Heart left ventricle (tissue), 13 donors: ENCODE results near the gene PPIG.
"Not testable (repeated sequence)": the region's sequence is repeated elsewhere in the genome, so short reads cannot be mapped to it uniquely, and the experiment has no call there.

Experiments used
- CTCF ChIP-seq, 12 donors: fragments of 200-600 bp; sonication (generic) in 4 of 12; IDR thresholded peaks; one replicate each; pipeline versions ENCODE4 v1.5.0 to v1.8.0; 2018 to 2022; ENCODE audit warnings: antibody characterized with exemption in 12 of 12, mild to moderate bottlenecking in 5 of 12
- POLR2A ChIP-seq, 2 donors: fragments of 450-650 bp; IDR thresholded peaks; one replicate each; pipeline ENCODE4 v1.6.1; 2017; ENCODE audit warnings: antibody characterized with exemption in 2 of 2, mild to moderate bottlenecking in 2 of 2, moderate library complexity in 2 of 2
- donor health status: ischemic (EF 13 %, LVEDD 7.1; RV severe dilation, severe dysfunction).
- donor health status: DM: no; HTN: yes; CAD: no.
- donor health status: DM: no; HTN: no; CAD: no.
- donor health status: ischemic (EF 25% LVEDD 6.9; RV normal size, moderate dysfunction).
- donor health status: ischemic (EF 25% LVEDD 5.7; RV mildly dilated, moderate dysfunction).
- donor health status: ischemic (EF 35%, LVEDD 5.7; RV mildly dilated, moderate dysfunction).
- donor health status: nonischemic (EF 11% LVEDD 7.7; RV severe dilation, severe dysfunction).
- donor health status: DM: yes; HTN: yes; CAD: no.
- donor health status: PGD.
- donor health status: ischemic (EF 29% LVEDD 5.4; RV normal size, mild dysfunction).
- donor health status: nonischemic (EF 23%, LVEDD 6.1; RV moderate dilation, normal function).

DNA sequence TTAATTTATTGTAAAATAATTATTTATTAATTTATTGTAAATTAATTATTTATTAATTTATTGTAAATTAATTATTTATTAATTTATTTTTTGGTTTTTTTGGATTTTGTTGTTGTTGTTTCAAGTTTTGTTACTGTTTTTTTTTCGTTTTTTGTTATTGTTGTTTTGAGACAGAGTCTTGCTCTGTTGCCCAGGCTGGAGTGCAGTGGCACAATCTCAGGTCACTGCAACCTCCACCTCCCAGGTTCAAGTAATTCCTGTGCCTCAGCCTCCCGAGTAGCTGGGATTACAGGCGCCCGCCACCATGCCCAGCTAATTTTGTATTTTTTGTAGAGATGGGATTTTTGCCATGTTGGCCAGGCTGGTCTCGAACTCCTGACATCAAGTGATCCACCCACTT lies 22.1 kb upstream of the PPIG start:
- TF ChIP-seq CTCF, POLR2A (IDR thresholded peaks at IDR 0.05): not testable (repeated sequence)
